ENCODE results near the gene SPEN.

DNA sequence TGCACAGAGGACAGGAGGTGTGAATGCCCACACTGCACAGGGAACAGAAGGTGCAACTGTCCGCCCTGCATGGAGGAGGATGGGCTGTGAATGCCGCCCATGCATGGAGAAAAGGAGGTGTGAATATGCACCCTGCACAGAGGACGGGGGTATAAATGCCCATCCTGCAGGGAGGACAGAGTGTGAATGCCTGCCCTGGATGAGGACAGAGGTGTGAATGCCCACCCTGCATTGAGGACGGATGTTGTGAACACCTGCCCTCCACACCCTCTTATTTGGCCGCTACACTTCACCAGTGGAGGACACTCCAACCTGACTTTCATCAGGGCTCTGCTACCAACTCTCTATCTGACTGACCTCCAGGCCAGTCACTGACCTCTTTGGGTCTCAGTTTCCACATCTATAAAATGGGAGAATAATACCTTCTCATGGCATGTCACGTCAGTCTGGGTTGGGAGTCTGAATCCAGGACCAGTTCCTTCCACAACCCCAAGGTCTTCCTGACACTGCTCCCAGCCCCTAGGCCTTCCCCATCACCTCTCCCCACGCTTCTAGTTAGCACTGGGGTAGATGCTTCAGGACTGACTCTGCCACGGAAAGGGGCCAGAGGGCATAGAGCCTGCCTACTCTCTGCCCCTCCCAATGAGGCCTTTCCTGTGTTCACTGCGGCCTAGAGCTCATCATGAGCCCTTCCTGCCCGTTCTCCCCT, 100.0 kb downstream of the SPEN start:
- TF ChIP-seq, protein P1, sequence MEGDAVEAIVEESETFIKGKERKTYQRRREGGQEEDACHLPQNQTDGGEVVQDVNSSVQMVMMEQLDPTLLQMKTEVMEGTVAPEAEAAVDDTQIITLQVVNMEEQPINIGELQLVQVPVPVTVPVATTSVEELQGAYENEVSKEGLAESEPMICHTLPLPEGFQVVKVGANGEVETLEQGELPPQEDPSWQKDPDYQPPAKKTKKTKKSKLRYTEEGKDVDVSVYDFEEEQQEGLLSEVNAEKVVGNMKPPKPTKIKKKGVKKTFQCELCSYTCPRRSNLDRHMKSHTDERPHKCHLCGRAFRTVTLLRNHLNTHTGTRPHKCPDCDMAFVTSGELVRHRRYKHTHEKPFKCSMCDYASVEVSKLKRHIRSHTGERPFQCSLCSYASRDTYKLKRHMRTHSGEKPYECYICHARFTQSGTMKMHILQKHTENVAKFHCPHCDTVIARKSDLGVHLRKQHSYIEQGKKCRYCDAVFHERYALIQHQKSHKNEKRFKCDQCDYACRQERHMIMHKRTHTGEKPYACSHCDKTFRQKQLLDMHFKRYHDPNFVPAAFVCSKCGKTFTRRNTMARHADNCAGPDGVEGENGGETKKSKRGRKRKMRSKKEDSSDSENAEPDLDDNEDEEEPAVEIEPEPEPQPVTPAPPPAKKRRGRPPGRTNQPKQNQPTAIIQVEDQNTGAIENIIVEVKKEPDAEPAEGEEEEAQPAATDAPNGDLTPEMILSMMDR (IDR thresholded peaks at IDR 0.05) = no peak
- TF ChIP-seq EP300 (IDR thresholded peaks at IDR 0.05) = no peak
- TF ChIP-seq POLR2AphosphoS5 (IDR thresholded peaks at IDR 0.05) = no peak
- no peak for TF ChIP-seq POLR2A (IDR thresholded peaks at IDR 0.05; ENCODE audit: low read depth)

All from esophagus muscularis mucosa (tissue), 4 donors.